ENCODE results near the gene FAM131B.
A peak's percentile ranks its signal among the peaks of the same experiment; 100 is the strongest.

Gene FAM131B

DNA sequence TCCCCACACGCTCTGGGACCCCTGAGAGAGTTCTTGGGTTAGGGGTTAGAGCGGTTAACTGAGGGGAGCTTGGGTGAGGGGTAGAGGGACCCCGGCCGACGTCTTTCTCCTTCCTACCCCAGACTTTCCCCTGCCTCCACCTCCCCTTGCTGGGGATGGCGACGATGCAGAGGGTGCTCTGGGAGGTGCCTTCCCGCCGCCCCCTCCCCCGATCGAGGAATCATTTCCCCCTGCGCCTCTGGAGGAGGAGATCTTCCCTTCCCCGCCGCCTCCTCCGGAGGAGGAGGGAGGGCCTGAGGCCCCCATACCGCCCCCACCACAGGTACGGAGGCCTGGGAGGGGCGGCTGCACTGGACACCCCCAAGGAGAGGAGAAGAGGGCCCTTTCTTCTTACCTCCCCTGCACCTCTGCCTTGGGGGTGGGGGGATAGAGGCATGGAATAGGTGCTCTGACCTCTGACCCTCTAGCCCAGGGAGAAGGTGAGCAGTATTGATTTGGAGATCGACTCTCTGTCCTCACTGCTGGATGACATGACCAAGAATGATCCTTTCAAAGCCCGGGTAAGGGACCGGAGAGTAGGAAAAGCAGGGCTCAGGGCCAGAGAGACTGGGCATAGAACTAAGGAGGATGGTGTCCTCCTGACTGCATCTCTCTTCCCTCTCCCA, 19.7 kb upstream of the FAM131B start:
- no peak for DNase-seq

DNA sequence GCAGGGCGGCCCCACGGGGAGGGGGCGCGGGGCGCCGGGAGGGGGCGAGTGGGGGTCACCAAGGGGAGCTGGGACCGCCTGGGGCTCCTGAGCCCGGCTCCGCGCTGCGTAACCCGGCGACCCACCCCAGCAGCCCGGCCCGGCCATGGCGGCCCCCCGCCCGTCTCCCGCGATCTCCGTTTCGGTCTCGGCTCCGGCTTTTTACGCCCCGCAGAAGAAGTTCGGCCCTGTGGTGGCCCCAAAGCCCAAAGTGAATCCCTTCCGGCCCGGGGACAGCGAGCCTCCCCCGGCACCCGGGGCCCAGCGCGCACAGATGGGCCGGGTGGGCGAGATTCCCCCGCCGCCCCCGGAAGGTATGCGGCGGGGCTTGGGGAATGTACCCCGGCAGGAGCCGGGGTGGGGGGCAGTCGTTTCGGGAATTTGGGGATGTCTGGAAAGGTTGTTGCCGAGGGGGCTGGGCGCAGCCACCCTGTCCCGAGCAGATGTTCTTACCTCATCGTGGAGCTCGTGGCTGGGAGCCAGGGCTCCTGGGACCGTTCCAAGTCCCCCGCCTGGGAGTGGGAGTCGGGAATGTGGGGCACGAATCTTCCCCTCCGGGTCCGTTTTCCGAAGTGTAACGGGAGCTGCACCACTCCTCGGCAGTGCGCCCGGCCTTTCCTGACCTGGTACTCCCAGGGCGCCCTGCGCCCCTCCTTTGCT, 19.1 kb upstream of the FAM131B start:
- DNase-seq = peak; percentile 16

DNA sequence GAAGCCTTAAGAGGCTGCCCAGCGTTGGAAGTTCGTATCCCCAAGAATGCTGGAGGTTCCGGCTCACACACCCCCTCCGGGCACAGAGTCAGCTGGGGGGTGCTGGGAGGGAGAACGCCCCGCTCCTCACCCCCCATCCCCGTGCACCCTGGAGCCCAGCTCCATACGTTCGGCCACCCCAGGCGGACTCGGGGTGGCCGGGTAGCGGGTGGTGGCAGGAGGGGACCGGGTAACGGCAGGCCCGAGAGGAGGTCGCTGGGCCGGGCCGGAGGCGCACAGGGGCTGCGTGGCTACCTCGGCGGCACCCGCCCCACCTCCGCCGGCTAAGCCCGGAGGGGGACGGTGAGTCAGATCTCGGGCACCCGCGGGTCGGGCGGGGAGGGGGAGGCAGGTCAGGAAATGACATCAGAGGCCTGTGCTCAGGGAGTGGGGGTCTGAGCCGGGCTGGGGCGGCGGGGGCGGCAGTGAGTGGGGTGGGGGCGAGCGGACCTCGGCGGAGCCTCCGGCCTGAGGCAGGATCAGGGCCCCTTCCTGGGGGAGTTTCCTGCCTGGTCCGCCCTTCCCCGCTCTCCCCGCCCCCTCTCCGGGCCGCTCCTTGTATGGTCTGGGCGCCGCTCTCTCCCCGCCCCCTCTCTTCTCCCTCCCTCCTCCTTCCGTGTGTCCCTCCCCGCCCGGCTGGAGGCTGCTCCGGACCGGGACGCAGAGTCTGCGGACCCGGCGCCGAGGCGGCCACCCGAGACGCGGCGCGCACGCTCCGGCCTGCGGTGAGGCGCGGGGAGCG, 18.3 kb upstream of the FAM131B start, which contains the start of gene ZYX:
ZYX (plus strand) TSS at position 700 of the 781 bp plus-strand sequence. CDS start 227 bp downstream, outside the sequence.
- DNase-seq = peak; percentile 83

DNA sequence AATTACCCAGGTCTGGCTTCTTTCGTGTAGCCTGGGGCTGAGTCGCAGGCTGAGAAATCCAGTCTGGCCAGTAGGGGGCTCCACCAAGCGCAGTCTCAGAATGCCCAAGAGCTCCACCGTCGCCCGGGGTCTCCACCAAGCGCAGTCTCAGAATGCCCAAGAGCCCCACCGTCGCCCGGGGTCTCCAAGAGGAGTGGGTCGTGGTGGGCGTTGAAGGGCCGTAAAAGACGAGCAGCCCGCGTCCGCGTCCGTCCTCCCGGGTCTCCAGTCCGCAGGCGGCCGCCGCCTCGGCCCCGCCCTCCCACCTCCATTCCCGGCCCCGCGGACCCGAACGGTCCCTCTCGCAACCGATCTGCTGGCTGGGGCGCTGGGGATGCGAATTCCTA, 17.7 kb upstream of the FAM131B start:
- peak; percentile 91 for DNase-seq

DNA sequence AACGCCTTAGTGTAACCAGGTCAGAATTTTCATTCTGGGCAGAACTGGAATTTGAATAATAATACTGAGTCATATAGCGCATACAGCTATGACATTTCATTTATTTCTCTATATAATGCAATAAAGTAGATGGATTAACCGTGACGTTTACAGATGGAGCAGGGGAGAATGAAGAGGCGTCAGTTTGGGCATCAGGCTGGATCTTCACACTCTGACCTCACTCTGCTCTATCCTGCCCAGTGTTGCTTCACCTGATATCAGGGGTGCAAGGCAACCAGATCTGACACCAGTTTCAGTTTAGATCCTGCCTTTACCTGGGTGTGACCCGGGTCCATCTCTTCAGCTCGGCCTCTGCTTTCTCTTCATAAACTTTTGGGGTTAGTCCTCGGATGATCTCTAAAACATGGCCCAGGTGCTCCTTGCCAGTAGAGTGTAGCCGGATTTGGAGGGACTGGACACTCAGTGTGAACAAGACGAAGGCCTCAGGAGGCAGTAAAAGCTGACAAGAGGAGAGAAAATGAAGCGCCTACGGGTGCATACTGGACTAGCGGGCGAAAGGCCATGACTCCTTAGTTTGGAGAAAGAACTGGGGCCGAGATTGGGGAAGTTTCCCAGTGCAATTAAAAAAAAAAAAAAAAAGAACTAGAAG, 17.2 kb upstream of the FAM131B start:
- no peak for DNase-seq

DNA sequence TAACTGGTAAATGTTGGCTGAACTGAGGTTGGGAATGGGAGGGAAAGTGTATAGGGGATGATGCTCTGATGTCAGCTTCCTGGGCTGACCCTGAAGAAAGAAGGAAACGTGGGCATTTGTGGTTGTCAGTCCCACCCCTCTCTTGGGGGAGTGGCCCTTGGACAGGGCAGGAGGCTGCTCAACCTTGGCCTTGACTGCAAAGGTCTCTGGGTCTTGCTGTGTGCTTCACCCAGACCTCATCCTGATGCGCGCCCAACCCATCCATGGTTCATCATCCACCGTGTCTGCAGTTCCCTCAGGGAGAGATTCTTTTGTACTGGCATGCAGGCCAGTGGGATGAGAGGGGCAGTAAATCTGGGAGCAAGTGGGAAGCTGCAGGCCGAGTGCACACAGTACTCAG, 13.9 kb upstream of the FAM131B start:
- DNase-seq = no peak

DNA sequence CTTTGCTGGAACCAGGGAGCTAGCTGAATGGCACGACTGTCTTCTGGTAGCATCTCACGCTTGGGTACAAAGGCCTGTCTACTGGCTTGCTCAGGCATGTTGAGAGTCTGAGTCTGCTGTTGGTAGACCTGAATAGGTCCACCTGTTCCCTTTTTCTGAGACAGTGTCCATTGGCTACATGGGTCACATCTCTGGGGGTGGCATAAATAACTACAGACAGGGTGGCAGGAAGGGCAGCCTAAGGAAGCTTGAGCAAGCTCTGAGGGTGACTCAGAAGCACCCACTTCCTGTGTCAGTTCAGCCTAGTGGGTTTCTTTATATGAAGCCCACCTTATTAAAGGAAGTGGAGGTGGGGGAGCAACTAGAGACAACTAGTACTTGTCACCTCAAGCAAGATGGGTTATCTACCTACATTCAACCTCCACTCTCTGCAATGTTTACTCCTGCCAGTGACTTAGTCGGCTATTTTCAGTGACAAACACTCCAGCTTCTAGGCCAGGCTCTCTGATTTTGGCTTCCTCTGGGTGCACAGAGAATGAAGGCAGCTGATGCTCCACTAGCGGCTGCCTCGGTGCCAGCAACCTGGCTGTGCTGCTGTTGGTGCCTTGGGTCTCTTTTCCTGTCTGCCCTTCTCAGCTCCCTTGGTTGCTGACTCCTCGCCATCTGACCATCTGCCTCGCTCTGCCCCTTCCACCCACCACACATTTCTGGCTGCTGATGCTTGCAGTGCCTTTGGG, 13.0 kb upstream of the FAM131B start:
- no peak for DNase-seq

DNA sequence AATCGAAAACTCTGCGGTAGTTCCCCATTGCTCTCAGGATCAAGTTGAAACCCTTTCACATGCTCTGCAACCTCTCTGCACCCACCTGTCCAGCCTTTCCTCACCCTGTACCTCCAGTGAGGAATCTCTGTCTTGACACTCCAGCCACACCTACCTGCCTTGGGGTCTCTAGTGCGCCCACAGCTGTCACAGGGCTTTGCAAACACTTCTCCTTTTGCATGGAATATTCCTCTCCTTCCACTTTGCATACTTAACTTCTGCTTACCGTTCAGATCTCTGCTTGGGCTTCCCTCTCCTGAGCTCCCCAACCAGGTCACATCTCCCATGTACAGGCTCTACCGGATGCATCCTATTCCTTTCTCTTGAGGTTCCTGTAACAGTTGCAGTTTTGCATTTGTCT, 12.0 kb upstream of the FAM131B start:
- no peak for DNase-seq

DNA sequence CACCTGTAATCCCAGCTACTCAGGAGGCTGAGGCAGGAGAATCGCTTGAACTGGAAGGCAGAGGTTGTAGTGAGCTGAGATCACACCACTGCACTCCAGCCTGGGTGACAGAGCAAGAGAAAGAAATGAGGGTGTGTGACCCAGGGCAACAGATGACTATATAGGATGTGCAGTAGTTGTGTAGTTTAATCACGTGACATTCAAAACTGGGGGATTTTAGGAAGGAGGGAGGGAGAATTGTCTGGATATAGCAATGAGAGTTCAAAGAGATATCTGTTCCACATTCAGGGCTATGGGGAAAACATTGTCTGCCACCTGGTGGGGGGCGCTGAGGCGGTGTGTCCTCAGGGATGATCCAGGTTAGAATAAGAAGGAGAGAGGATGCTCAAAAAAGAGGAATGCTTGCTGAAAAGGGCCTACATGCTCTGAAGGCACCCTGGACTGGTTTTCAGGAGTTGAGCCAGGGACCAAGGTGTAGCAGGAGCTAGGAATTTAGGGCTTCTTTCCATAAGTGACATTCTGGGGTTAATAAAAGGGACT, 10.8 kb upstream of the FAM131B start:
- no peak for DNase-seq

DNA sequence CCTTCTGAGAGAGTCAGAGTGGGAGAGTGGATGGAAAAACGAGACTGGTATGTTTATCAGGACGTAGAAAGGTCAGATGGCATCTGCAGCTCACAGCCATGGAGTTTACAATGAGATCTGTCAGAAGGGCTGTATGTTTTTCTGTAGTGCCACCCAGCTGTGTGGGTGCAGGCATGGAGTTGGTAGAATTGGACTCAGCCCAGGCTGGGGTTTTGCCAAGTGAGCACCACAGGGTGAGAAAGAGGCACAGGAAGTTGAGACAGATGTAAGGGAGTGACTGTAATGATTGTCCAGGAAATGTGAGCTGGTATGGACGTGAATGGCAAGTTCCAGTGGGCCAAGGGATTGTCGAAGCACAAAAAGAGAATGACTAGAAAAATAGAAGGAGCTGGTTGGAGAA, 9.6 kb upstream of the FAM131B start:
- peak; percentile 86 for DNase-seq

DNA sequence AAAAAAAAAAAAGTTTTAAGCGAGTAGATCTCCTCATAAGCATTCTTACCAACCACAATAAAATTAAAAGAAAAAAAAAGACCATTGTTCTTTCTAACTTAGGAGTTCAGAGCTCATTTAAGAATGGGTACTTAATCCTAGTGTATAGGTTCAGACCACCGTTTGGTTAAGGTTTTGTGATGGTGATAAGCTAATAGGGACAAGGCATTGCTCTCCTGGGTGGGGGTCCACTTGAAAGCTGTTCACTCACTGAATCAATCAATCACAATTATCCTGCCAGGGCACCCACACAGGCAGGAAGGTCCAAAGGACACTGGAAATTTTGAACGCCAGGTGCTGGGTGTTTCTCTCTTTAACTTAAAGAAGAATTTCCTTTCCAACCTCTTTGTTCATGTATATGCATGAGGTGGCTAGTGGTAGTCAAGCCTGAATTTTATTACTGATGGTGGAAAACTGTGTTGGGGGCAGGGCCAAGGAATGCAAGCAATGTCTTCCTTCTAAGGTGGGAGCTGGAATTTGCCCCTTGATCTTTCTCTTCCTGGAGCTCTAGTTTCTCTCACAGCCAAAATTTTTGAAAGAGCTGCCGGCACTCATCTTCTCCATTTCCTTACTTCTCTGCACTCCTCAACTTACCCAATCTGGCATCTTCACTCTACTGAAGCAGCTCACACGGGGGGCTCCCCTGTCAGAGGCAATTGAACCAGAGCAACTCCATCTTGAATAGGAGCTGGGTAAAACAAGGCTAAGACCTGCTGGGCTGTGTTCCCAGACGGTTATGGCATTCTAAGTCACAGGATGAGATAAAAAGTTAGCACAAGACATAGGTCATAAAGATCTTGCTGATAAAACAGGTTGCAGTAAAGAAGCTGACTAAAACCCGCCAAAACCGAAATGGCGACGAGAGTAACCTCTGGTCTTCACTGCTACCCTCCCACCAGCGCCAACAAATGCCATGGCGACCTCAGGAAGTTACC, 7.5 kb upstream of the FAM131B start:
- DNase-seq = no peak

DNA sequence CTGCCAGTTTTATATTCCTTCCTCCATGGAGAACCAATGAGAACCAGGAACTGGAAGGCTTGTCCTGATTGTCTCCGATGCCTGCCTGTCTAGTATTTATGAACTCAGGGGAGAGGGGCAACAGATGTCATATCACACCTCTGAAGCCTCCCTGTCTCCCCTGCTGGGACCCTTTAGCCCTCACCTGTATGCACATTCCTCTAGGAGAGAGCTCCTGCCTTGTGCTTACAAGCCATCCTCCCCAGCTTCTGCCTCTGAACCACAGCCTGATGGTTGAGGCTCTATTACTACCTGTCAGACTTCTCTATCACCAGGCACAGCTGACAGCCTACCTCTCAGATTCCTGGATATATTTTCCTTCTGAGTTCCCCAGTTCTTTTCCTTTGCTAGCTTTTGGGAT, 5.9 kb upstream of the FAM131B start:
- DNase-seq = no peak

DNA sequence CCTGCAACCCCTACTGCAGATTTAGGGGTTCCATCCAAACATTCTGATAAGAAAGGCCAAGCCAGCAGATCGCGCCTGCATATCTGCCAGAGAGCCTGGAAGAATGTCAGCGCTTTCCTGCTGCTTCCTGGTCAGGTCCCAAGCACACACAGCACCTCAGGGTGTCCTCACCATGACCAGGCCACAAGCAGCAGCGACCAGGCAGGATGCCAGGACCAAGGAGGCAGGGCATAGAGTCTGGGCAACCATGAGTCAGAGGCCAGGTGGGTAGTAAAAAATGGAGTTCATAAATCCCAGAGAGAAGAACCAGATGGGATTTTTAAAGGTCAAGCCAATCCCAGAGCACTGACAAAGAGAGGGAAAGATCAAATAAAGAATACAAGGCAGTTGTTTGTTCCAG, 5.5 kb upstream of the FAM131B start:
- no peak for DNase-seq

DNA sequence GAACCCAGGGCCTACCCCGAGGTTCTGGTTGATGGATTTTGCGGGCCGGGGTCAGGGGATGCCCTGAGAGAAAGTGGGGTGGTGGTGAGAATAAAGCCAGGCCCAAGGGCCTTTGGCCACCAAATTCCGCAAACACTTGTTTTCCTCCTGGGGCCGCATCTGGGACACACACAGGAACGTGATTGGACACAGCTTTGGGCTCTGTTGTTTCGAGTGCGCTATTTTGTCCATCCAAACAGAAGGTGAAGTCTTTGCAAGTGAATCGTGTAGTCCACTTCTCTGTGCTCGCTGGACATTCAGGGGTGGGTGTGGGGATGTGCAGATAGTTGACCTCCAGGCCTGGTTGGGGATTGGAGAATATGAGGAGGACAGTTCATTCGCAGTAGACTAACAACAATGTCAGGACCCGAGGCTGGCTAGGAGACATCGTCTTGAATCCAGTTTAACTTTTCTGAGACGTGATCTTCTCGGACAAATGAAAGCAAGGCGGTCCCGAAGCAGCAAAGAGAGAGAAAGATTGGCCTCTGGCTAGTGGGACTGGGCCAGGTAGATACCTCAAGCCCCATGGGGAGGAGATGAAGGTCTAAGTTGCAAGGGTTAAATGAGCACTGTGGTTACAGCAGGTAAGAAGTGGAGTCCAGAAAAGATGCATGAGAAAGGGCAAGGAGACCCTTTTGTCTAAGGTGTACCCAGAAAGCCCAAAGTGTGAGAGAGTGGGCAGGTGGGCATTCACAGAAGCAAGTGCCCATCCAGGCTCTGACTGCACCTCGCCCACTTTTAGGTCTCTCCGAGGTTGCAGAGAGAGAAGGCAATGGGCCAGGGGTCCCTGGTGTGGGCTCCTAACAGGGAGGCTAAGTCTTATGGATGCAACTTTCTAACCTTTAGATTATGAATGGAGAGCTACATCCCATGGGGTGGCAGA, 764 bp upstream of the FAM131B start:
- DNase-seq = no peak

DNA sequence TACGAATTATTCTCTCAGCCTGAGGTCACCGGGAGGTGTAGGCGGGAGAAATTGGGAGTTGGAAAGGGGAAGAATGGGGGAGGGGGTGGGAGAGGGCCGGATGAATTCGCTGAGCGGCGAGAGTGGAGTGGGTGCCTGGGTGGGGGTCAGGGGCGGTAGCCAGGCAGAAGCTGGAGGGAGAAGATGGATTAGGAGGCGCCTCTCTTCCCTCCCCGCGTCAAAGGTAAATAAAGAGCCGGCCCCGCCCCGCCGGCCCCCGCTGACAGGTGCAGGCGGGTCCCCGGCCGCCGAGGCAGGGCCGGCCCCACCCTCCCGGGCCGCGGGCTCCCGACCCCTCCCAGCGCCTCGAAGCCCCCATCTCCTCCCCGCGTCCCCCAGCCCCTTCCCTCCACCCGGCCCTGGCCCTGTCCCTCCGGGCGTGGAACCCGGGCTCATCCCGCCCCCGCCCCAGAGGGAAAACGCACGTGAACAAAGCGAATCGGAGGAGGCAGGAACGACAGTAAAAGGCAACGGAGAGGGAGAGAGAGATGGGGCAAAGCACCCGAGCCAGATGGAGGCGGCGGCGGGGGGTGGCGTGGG, 872 bp downstream of the FAM131B start:
- peak; percentile 33 for DNase-seq

DNA sequence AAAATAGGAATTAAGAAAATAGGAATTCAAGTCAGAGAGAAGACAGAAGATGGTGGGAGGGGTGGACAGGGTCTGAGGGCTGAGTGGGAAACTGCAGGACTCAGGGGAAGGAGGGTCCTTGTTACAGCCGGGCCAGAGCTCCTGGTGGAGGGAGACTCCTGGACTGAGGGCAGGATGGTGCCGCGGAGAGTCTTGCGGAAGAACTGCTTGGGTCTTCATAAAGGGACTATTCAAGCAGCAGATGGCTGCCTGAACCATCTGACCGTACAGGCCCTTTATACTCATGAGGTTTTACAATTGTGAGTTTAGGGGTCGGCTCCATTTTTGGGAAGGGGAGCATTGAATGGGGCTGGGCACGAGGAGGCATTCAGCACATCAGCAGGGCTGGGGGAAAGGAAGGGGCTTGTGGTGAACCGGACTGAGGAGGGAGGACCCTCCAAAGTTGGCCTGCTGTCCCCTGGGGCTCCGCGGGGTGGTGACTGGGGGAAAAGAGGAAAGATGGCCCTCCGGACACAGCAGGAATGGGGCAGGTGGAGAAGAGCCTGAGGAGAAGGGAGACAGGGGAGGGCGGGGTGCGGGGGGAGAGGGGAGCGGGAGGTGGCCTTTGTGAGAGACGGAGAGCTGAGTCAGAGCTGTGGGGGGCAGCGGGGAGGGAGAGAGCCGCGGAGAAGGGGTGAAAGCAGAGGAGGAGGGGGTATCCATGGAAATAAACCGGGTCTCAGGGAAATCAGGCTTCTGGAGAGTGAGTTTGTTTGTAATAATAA, 1.5 kb downstream of the FAM131B start:
- peak; percentile 33 for DNase-seq

DNA sequence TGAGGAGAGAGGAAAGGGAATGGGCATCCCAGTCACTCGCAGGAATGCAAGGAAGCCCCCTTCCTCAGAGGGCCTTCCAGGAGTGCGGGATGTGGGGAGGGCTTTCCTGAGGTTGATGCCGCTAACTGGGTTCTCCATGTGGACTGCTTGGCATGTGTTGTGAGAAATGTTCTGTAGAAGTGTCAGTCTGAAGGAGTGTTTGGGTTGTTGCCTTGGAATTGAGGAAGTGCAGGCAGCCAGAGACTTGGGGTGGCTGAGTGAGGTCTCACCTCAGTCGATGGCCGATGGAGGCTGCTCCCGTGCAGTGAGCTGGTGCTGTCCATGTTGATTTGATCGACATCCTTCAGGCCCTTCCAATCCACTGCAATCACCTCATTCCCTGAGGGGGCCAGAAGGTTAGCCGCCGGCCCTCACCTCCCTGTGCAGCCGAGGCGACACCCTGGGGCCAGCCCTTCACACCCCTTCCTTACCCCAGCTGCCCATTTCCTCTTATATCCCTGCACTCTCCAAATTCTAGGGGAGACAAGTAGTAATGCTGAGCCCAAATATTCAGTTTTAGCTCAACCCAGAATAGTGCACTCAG, 2.7 kb downstream of the FAM131B start:
- no peak for DNase-seq

DNA sequence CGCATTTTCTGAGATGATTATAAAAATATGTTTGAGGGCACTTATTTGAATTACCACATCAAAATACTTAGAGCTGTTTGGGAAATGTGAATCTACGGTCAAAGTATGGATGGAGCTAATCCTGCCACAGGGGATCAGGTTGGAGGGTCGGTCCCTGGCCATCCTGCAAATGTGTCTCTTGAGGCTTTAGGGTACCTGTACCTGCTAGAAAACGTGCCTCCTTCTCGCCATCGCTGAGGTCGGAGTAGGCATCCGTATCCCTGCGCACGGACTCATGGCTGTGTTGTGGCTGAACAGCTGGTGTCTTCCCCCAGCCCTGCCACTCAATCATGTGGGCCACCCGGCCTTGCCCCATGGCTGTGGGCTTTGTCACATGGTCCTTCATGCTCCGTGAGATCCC, 3.9 kb downstream of the FAM131B start:
- no peak for DNase-seq

Data from midbrain (tissue), 1 donor.